GM12892 (cell line): ENCODE measurements around the gene HOXC4.

Source experiments
- POLR2A ChIP-seq: IDR thresholded peaks from 2 replicates; pipeline ENCODE4 v1.6.1; 2011; ENCODE audit warnings: low read depth, low read length, control low read depth
- POLR2AphosphoS5 ChIP-seq: IDR thresholded peaks from 2 replicates; pipeline ENCODE4 v1.6.1; 2011; ENCODE audit warnings: low read depth, low read length, control low read depth

- no peak for TF ChIP-seq POLR2A
- no peak for TF ChIP-seq POLR2AphosphoS5
These were observed 6.9 kb upstream of the HOXC4 start for GRCh38 chr12:54046809-54047159.
